ENCODE data around the gene INPP5F.
A peak's percentile ranks its signal among the peaks of the same experiment; 100 is the strongest.

Gene INPP5F

GRCh38 chr10:119749455-119749854 is 23.6 kb downstream of the INPP5F start:
- no peak for DNase-seq (ENCODE audit: extremely low spot score)
- TF ChIP-seq HDGF (IDR thresholded peaks at IDR 0.05; ENCODE audit: borderline replicate concordance) = no peak
- no peak for TF ChIP-seq BHLHE40 (IDR thresholded peaks at IDR 0.05; ENCODE audit: borderline replicate concordance)
- TF ChIP-seq ELF4 (IDR thresholded peaks at IDR 0.05) = no peak
- TF ChIP-seq FOXM1 (IDR thresholded peaks at IDR 0.05; ENCODE audit: borderline replicate concordance) = no peak
- no peak for TF ChIP-seq FOXA1 (IDR thresholded peaks at IDR 0.05)
- no peak for TF ChIP-seq LEF1 (IDR thresholded peaks at IDR 0.05; ENCODE audit: borderline replicate concordance)
- TF ChIP-seq CTBP1 (IDR thresholded peaks at IDR 0.05; ENCODE audit: borderline replicate concordance) = no peak
- no peak for TF ChIP-seq PKNOX1 (IDR thresholded peaks at IDR 0.05)
- no peak for TF ChIP-seq ARNT (IDR thresholded peaks at IDR 0.05)
- TF ChIP-seq L3MBTL2 (conservative IDR thresholded peaks at IDR 0.05) = no peak
- no peak for TF ChIP-seq ZNF384 (IDR thresholded peaks at IDR 0.05)
- TF ChIP-seq FOXK2 (IDR thresholded peaks at IDR 0.05) = no peak
- TF ChIP-seq NFRKB (IDR thresholded peaks at IDR 0.05) = no peak
- no peak for TF ChIP-seq SUZ12 (IDR thresholded peaks at IDR 0.05)
- POLR2A ChIA-PET = interaction anchor here (0.6 kb wide), 1 partner anchor 98 kb away, joined by 3 read pairs; the partner anchor contains the start of gene BAG3
- CTCF ChIA-PET = interaction anchor here (1.3 to 2.8 kb wide), 2 partner anchors 12 to 110 kb away, joined by 4 to 20 read pairs; no protein-coding TSS in a partner anchor

- CTCF ChIA-PET = interaction anchor here (0.5 to 2.8 kb wide), 17 partner anchors 9 to 588 kb away, joined by 3 to 20 read pairs (median 4); partner anchors contain the start of gene INPP5F
- POLR2A ChIA-PET = interaction anchor here (1.5 kb wide), 1 partner anchor 24 kb away, joined by 9 read pairs; the partner anchor contains the start of gene INPP5F
- peak; percentile 79 for DNase-seq (ENCODE audit: extremely low spot score)
- TF ChIP-seq NFRKB (IDR thresholded peaks at IDR 0.05) = no peak
- TF ChIP-seq SUZ12 (IDR thresholded peaks at IDR 0.05) = no peak
- no peak for TF ChIP-seq BHLHE40 (IDR thresholded peaks at IDR 0.05; ENCODE audit: borderline replicate concordance)
- TF ChIP-seq FOXA1 (IDR thresholded peaks at IDR 0.05) = no peak
- TF ChIP-seq LEF1 (IDR thresholded peaks at IDR 0.05; ENCODE audit: borderline replicate concordance) = no peak
- no peak for TF ChIP-seq ARNT (IDR thresholded peaks at IDR 0.05)
- no peak for TF ChIP-seq PKNOX1 (IDR thresholded peaks at IDR 0.05)
- TF ChIP-seq FOXM1 (IDR thresholded peaks at IDR 0.05; ENCODE audit: borderline replicate concordance) = no peak
- TF ChIP-seq ELF4 (IDR thresholded peaks at IDR 0.05) = no peak
- TF ChIP-seq ZNF384 (IDR thresholded peaks at IDR 0.05) = no peak
- TF ChIP-seq FOXK2 (IDR thresholded peaks at IDR 0.05) = no peak
- no peak for TF ChIP-seq CTBP1 (IDR thresholded peaks at IDR 0.05; ENCODE audit: borderline replicate concordance)
- no peak for TF ChIP-seq TARDBP (IDR thresholded peaks at IDR 0.05)
- no peak for TF ChIP-seq HDGF (IDR thresholded peaks at IDR 0.05; ENCODE audit: borderline replicate concordance)
- no peak for TF ChIP-seq L3MBTL2 (conservative IDR thresholded peaks at IDR 0.05)
- no peak for TF ChIP-seq SP1 (IDR thresholded peaks at IDR 0.05)
Observed at GRCh38 chr10:119750391-119751230, 24.8 kb downstream of the INPP5F start.

- POLR2A ChIA-PET = interaction anchor here (1.7 kb wide), 1 partner anchor 119 kb away, joined by 7 read pairs; the partner anchor contains the start of gene MCMBP
- no peak for DNase-seq (ENCODE audit: extremely low spot score)
- no peak for TF ChIP-seq CTBP1 (IDR thresholded peaks at IDR 0.05; ENCODE audit: borderline replicate concordance)
- no peak for TF ChIP-seq LEF1 (IDR thresholded peaks at IDR 0.05; ENCODE audit: borderline replicate concordance)
- no peak for TF ChIP-seq HDGF (IDR thresholded peaks at IDR 0.05; ENCODE audit: borderline replicate concordance)
- no peak for TF ChIP-seq ELF4 (IDR thresholded peaks at IDR 0.05)
- TF ChIP-seq FOXA1 (IDR thresholded peaks at IDR 0.05) = no peak
- TF ChIP-seq BHLHE40 (IDR thresholded peaks at IDR 0.05; ENCODE audit: borderline replicate concordance) = no peak
- no peak for TF ChIP-seq FOXK2 (IDR thresholded peaks at IDR 0.05)
- no peak for TF ChIP-seq L3MBTL2 (conservative IDR thresholded peaks at IDR 0.05)
- no peak for TF ChIP-seq FOXM1 (IDR thresholded peaks at IDR 0.05; ENCODE audit: borderline replicate concordance)
- CTCF ChIA-PET = interaction anchor here (0.5 to 0.9 kb wide), 3 partner anchors 8 to 106 kb away, joined by 3 to 4 read pairs (median 4); no protein-coding TSS in a partner anchor
Observed at GRCh38 chr10:119753309-119753708, 27.5 kb downstream of the INPP5F start.

- ChIA-PET CTCF (interaction anchor here (0.7 to 0.8 kb wide), 2 partner anchors 105 to 106 kb away, joined by 3 to 4 read pairs; no protein-coding TSS in a partner anchor), POLR2A (interaction anchor here (1.7 kb wide), 1 partner anchor 118 kb away, joined by 7 read pairs; the partner anchor contains the start of gene MCMBP)
- TF ChIP-seq PKNOX1 (IDR thresholded peaks at IDR 0.05) = peak; percentile 79; the same call in 1 of the 2 replicates
- no peak for TF ChIP-seq L3MBTL2 (conservative IDR thresholded peaks at IDR 0.05)
- peak; percentile 39 for DNase-seq (ENCODE audit: extremely low spot score)
Observed at GRCh38 chr10:119754085-119754484, 28.2 kb downstream of the INPP5F start.

GRCh38 chr10:119754936-119755335 is 29.1 kb downstream of the INPP5F start:
- CTCF ChIA-PET = interaction anchor here (0.8 kb wide), 1 partner anchor 105 kb away, joined by 3 read pairs; no protein-coding TSS in a partner anchor
- DNase-seq (ENCODE audit: extremely low spot score) = no peak
- POLR2A ChIA-PET = no interaction called here
- TF ChIP-seq L3MBTL2 (conservative IDR thresholded peaks at IDR 0.05) = no peak
- TF ChIP-seq FOXK2 (IDR thresholded peaks at IDR 0.05) = no peak
- no peak for TF ChIP-seq LEF1 (IDR thresholded peaks at IDR 0.05; ENCODE audit: borderline replicate concordance)
- no peak for TF ChIP-seq FOXM1 (IDR thresholded peaks at IDR 0.05; ENCODE audit: borderline replicate concordance)
- TF ChIP-seq NFRKB (IDR thresholded peaks at IDR 0.05) = no peak
- TF ChIP-seq BHLHE40 (IDR thresholded peaks at IDR 0.05; ENCODE audit: borderline replicate concordance) = no peak
- no peak for TF ChIP-seq ELF4 (IDR thresholded peaks at IDR 0.05)
- TF ChIP-seq SP1 (IDR thresholded peaks at IDR 0.05) = no peak
- TF ChIP-seq TARDBP (IDR thresholded peaks at IDR 0.05) = no peak
- TF ChIP-seq CTBP1 (IDR thresholded peaks at IDR 0.05; ENCODE audit: borderline replicate concordance) = no peak
- TF ChIP-seq ZNF384 (IDR thresholded peaks at IDR 0.05) = no peak
- TF ChIP-seq PKNOX1 (IDR thresholded peaks at IDR 0.05) = no peak
- TF ChIP-seq ARNT (IDR thresholded peaks at IDR 0.05) = no peak
- TF ChIP-seq SUZ12 (IDR thresholded peaks at IDR 0.05) = no peak
- TF ChIP-seq FOXA1 (IDR thresholded peaks at IDR 0.05) = no peak
- no peak for TF ChIP-seq HDGF (IDR thresholded peaks at IDR 0.05; ENCODE audit: borderline replicate concordance)

All from HEK293T (cell line).